Fibroblast of lung (primary cell): ENCODE data around the gene RPS6KL1. TPM values are rescaled to one million over a fixed set of nuclear protein-coding genes. Genes with fewer than 3 reads are reported as not detected.

Source experiments
- DNase-seq, 2 donors: peaks; one replicate each; pipeline versions ENCODE4 v3.0.0 to v3.0.0-alpha.2; 2010; ENCODE audit warnings: low read depth in 2 of 2
- H2AFZ ChIP-seq: 2 replicates; pipeline ENCODE4 v1.5.1; 2012; ENCODE audit warnings: low read length, control low read depth, inconsistent platforms
- H3K27ac ChIP-seq: 2 replicates; pipeline ENCODE4 v1.5.1; 2011; ENCODE audit warnings: low read length, control low read depth; ENCODE audit not compliant: insufficient read depth
- H3K27me3 ChIP-seq: 2 replicates; pipeline ENCODE4 v1.5.1; 2011; ENCODE audit warnings: mild to moderate bottlenecking, low read length; ENCODE audit not compliant: control insufficient read depth, insufficient read depth
- H3K36me3 ChIP-seq: 2 replicates; pipeline ENCODE4 v1.5.1; 2011; ENCODE audit warnings: low read length; ENCODE audit not compliant: control insufficient read depth, insufficient read depth
- H3K4me1 ChIP-seq: 2 replicates; pipeline ENCODE4 v1.5.1; 2011; ENCODE audit warnings: low read length; ENCODE audit not compliant: control insufficient read depth, insufficient read depth; ENCODE audit errors: extremely low read depth
- H3K4me2 ChIP-seq: 2 replicates; pipeline ENCODE4 v1.5.1; 2011; ENCODE audit warnings: low read length, control low read depth; ENCODE audit not compliant: insufficient read depth; ENCODE audit errors: extremely low read depth
- H3K4me3 ChIP-seq, 4 experiments: fragments of 200-600 bp in 1 of 4; sonication (generic) in 1 of 4; replicated peaks in 1 of 4; 2 replicates each; pipeline ENCODE4 v1.5.1; 2011 to 2016; ENCODE audit warnings: low read length in 4 of 4, low read depth in 3 of 4, mild to moderate bottlenecking in 3 of 4, control low read depth in 2 of 4, inconsistent platforms in 1 of 4, mixed read lengths in 1 of 4; ENCODE audit not compliant: insufficient read depth in 1 of 4; ENCODE audit errors: control extremely low read depth in 1 of 4
- H3K79me2 ChIP-seq: 2 replicates; pipeline ENCODE4 v1.5.1; 2012; ENCODE audit warnings: mild to moderate bottlenecking, low read length, inconsistent platforms; ENCODE audit not compliant: control insufficient read depth, insufficient read depth
- H3K9ac ChIP-seq: 2 replicates; pipeline ENCODE4 v1.5.1; 2011; ENCODE audit warnings: mild to moderate bottlenecking, low read length, control low read depth; ENCODE audit not compliant: insufficient read depth
- H3K9me3 ChIP-seq: 2 replicates; pipeline ENCODE4 v1.5.1; 2012; ENCODE audit warnings: low read depth, low read length; ENCODE audit not compliant: control insufficient read depth, insufficient read depth
- H4K20me1 ChIP-seq: 2 replicates; pipeline ENCODE4 v1.5.1; 2011; ENCODE audit warnings: low read length; ENCODE audit not compliant: control insufficient read depth, insufficient read depth; ENCODE audit errors: extremely low read depth
- CTCF ChIP-seq, 2 donors: IDR thresholded peaks in 1 of 2; conservative IDR thresholded peaks in 1 of 2; 1 replicate in 1 of 2; 2 replicates in 1 of 2; pipeline ENCODE4 v1.5.1; 2011 to 2012; ENCODE audit warnings: low read length in 2 of 2, control low read depth in 1 of 2, inconsistent platforms in 1 of 2, low read depth in 1 of 2, mild to moderate bottlenecking in 1 of 2
- EZH2 ChIP-seq: IDR thresholded peaks from 2 replicates; pipeline ENCODE4 v1.5.1; 2012; ENCODE audit warnings: low read length, control low read depth, mild to moderate bottlenecking; ENCODE audit errors: missing control alignments
- polyA plus RNA-seq, 2 donors: library from polyadenylated mRNA; depleted of rRNA in 1 of 2; stranded (reverse) in 1 of 2; unstranded in 1 of 2; fragments of >200 nt; gene quantifications; 2 replicates each; pipeline ENCODE4 v1.2.1, GENCODE V29; 2011 to 2012; ENCODE audit warnings: missing spikeins in 1 of 2
- total RNA-seq: library from RNA; depleted of rRNA; stranded (reverse); fragments of >200 nt; gene quantifications from 2 replicates; pipeline ENCODE4 v1.2.1, GENCODE V29; 2014

Gene RPS6KL1
- total and polyA plus RNA-seq, 2 donors (not counting 1 experiment from before 2014, with no cell fraction given) = 0.52 to 1.2 TPM

GRCh38 chr14:74898694-74899093, 24.4 kb downstream of the RPS6KL1 start:
- TF ChIP-seq EZH2 = no peak
- TF ChIP-seq CTCF (conservative IDR thresholded peaks at IDR 0.05 in 1 of 2, IDR thresholded peaks at IDR 0.05 in 1 of 2; ENCODE audit: low read depth in 1 of 2, low read length in 2 of 2) = no peak
- no peak for DNase-seq
- Histone ChIP-seq H3K27ac (no peak overlapping the region), H2AFZ (no peak overlapping the region), H3K9ac (no peak overlapping the region), H4K20me1 (no peaks in the 10 kb centered on the region), H3K4me2 (no peak overlapping the region), H3K36me3 (peaks cover 30% of the 10 kb centered on the region), H3K27me3 (no peaks in the 10 kb centered on the region), H3K79me2 (no peaks in the 10 kb centered on the region), H3K4me3 (no peak overlapping the region), H3K4me1 (no peaks in the 10 kb centered on the region), H3K9me3 (no peaks in the 10 kb centered on the region)

- H4K20me1 ChIP-seq = no peaks in the 10 kb centered on the region
- no peak overlapping the region for H3K4me3 ChIP-seq
- no peaks in the 10 kb centered on the region for H3K9me3 ChIP-seq
- H3K4me2 ChIP-seq = no peak overlapping the region
- no peaks in the 10 kb centered on the region for H3K27me3 ChIP-seq
- TF ChIP-seq CTCF (conservative IDR thresholded peaks at IDR 0.05 in 1 of 2, IDR thresholded peaks at IDR 0.05 in 1 of 2; ENCODE audit: low read depth in 1 of 2, low read length in 2 of 2) = no peak
- no peak for TF ChIP-seq EZH2
- H3K9ac ChIP-seq = no peak overlapping the region
- H3K27ac ChIP-seq = no peak overlapping the region
- no peak overlapping the region for H2AFZ ChIP-seq
- no peaks in the 10 kb centered on the region for H3K4me1 ChIP-seq
- peaks cover 32% of the 10 kb centered on the region for H3K36me3 ChIP-seq
- no peak for DNase-seq
- no peaks in the 10 kb centered on the region for H3K79me2 ChIP-seq
These were observed 25.0 kb downstream of the RPS6KL1 start for GRCh38 chr14:74898083-74898482.

GRCh38 chr14:74897642-74898041, 25.4 kb downstream of the RPS6KL1 start:
- no peak overlapping the region for H3K27ac ChIP-seq
- H2AFZ ChIP-seq = no peak overlapping the region
- H3K27me3 ChIP-seq = no peaks in the 10 kb centered on the region
- TF ChIP-seq CTCF (conservative IDR thresholded peaks at IDR 0.05 in 1 of 2, IDR thresholded peaks at IDR 0.05 in 1 of 2; ENCODE audit: low read depth in 1 of 2, low read length in 2 of 2) (no peak), EZH2 (no peak)
- no peaks in the 10 kb centered on the region for H3K4me1 ChIP-seq
- H3K9ac ChIP-seq = no peak overlapping the region
- H3K79me2 ChIP-seq = no peaks in the 10 kb centered on the region
- H3K9me3 ChIP-seq = no peaks in the 10 kb centered on the region
- no peak overlapping the region for H3K4me3 ChIP-seq
- peaks cover 33% of the 10 kb centered on the region for H3K36me3 ChIP-seq
- DNase-seq = no peak
- H4K20me1 ChIP-seq = no peaks in the 10 kb centered on the region
- H3K4me2 ChIP-seq = no peak overlapping the region
